Esophagus squamous epithelium (tissue), 4 donors: Measurements from ENCODE around the gene PIK3CG.

Experiments used
- POLR2A ChIP-seq, 4 donors: fragments of 450-650 bp; IDR thresholded peaks; one replicate each; pipeline ENCODE4 v1.6.1; 2017; ENCODE audit warnings: antibody characterized with exemption in 4 of 4, mild to moderate bottlenecking in 4 of 4, moderate library complexity in 3 of 4
- TF ChIP-seq, protein P1 (sequence below), 6 experiments: fragments of 450-650 bp in 4 of 6; fragments of 200-600 bp in 2 of 6; sonication (generic) in 2 of 6; IDR thresholded peaks; one replicate each; pipeline ENCODE4 v1.5.1; 2016 to 2019; ENCODE audit warnings: antibody characterized with exemption in 6 of 6, mild to moderate bottlenecking in 4 of 6, moderate library complexity in 4 of 6

- TF ChIP-seq, protein P1, sequence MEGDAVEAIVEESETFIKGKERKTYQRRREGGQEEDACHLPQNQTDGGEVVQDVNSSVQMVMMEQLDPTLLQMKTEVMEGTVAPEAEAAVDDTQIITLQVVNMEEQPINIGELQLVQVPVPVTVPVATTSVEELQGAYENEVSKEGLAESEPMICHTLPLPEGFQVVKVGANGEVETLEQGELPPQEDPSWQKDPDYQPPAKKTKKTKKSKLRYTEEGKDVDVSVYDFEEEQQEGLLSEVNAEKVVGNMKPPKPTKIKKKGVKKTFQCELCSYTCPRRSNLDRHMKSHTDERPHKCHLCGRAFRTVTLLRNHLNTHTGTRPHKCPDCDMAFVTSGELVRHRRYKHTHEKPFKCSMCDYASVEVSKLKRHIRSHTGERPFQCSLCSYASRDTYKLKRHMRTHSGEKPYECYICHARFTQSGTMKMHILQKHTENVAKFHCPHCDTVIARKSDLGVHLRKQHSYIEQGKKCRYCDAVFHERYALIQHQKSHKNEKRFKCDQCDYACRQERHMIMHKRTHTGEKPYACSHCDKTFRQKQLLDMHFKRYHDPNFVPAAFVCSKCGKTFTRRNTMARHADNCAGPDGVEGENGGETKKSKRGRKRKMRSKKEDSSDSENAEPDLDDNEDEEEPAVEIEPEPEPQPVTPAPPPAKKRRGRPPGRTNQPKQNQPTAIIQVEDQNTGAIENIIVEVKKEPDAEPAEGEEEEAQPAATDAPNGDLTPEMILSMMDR (IDR thresholded peaks at IDR 0.05), result no peak
- TF ChIP-seq POLR2A (IDR thresholded peaks at IDR 0.05), result no peak
Observed at GRCh38 chr7:106870528-106870927, 5.4 kb downstream of the PIK3CG start.
